SK-N-MC (cell line): Measurements from ENCODE around the gene TPGS1.

Experiments
- DNase-seq: peaks from one replicate; pipeline ENCODE4 v3.0.0-alpha.2; 2011; ENCODE audit warnings: low read depth, low spot score
- H3K27ac ChIP-seq: fragments of 200-600 bp; sonication (generic); 2 replicates; pipeline ENCODE4 v1.5.1; 2016; ENCODE audit warnings: mixed run types
- H3K36me3 ChIP-seq: fragments of 200-600 bp; sonication (generic); 2 replicates; pipeline ENCODE4 v1.6.1; 2017; ENCODE audit warnings: antibody characterized with exemption, low read length, mixed read lengths; ENCODE audit not compliant: insufficient read depth
- H3K4me3 ChIP-seq: fragments of 200-600 bp; sonication (generic); 2 replicates; pipeline ENCODE4 v1.5.1; 2016
- H3K9ac ChIP-seq: fragments of 200-600 bp; sonication (generic); 2 replicates; pipeline ENCODE4 v1.8.0; 2017; ENCODE audit warnings: mixed run types, mixed read lengths; ENCODE audit not compliant: insufficient read length
- H3K9me3 ChIP-seq: fragments of 200-600 bp; sonication (generic); 2 replicates; pipeline ENCODE4 v1.6.1; 2017; ENCODE audit warnings: low read depth, mild to moderate bottlenecking, antibody characterized with exemption, low read length, moderate library complexity, mixed read lengths
- EZH2 ChIP-seq: fragments of 200-600 bp; sonication (generic); IDR thresholded peaks from one replicate; pipeline ENCODE4 v1.6.1; 2017; ENCODE audit warnings: antibody characterized with exemption
- FOXP2 ChIP-seq: optimal IDR thresholded peaks from 2 replicates; pipeline ENCODE3; 2011; ENCODE audit warnings: mild to moderate bottlenecking, moderate library complexity; ENCODE audit not compliant: insufficient read depth; ENCODE audit errors: extremely low read length, control extremely low read depth
- POLR2AphosphoS5 ChIP-seq: IDR thresholded peaks from 2 replicates; pipeline ENCODE4 v1.6.1; 2012; ENCODE audit warnings: mild to moderate bottlenecking, low read depth, low read length, borderline replicate concordance

TPGS1 gene

DNA sequence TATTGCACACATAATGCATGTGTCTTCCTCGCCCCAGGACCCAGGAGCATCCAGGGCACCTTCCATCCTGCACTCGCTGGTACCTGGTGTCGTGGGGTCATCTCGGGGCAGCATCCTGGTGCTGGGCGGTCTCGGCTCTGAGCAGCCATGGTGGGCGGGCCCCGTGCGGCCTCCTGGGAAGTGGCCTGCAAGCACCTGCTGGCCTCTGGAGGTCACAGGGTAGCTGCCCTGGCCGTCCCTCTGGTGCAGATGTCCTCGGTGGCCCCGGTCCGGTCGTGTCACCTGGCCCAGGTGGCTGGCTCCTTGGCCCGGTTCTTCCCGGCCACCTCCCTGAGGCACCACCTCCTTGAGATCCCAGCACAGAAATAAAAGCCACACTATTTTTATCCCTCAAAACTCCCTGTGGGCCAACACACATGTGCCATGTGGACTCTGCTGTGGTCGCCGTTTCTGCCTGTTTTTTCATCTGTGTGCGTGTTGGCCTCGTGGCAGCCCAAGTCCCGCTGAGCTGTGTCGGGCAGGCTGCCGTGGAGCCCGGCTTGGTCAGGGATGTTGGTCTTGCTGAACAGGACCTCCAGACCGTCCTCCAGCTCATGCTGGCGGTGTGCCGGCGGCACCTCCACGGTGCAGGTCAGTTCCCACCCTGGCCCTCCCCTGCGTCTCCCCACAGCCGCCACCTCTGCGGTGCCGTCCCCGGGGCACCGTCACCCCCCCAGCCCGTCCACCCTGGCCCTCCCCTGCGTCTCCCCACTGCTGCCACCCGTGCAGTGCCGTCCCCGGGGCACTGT is 31.5 kb downstream of the TPGS1 start:
- DNase-seq: no peak
- peaks cover 16% of the 10 kb centered on the region; the same call in 1 of the 2 replicates for H3K36me3 ChIP-seq
- no peak overlapping the region for H3K4me3 ChIP-seq
- no peak overlapping the region for H3K27ac ChIP-seq
- no peaks in the 10 kb centered on the region for H3K9me3 ChIP-seq
- no peak overlapping the region for H3K9ac ChIP-seq
- TF ChIP-seq EZH2 (no peak), POLR2AphosphoS5 (no peak), FOXP2 (no peak)

GRCh38 chr19:539429-540030 is 32.2 kb downstream of the TPGS1 start:
- Histone ChIP-seq H3K4me3 (no peak overlapping the region), H3K27ac (no peak overlapping the region), H3K9me3 (no peaks in the 10 kb centered on the region), H3K9ac (no peak overlapping the region), H3K36me3 (peaks cover 16% of the 10 kb centered on the region; the same call in 1 of the 2 replicates)
- TF ChIP-seq EZH2 (no peak), POLR2AphosphoS5 (no peak), FOXP2 (no peak)
- no peak for DNase-seq

- no peak for DNase-seq
- no peak for TF ChIP-seq EZH2
- no peak for TF ChIP-seq POLR2AphosphoS5
- no peak for TF ChIP-seq FOXP2
- Histone ChIP-seq H3K4me3 (no peak overlapping the region), H3K27ac (no peak overlapping the region), H3K9ac (no peak overlapping the region), H3K9me3 (no peaks in the 10 kb centered on the region), H3K36me3 (peaks cover 15% of the 10 kb centered on the region; the same call in 1 of the 2 replicates)
Measured at GRCh38 chr19:540867-541637, 33.8 kb downstream of the TPGS1 start.

GRCh38 chr19:541699-542098 is 34.4 kb downstream of the TPGS1 start:
- no peak overlapping the region for H3K9ac ChIP-seq
- no peaks in the 10 kb centered on the region for H3K9me3 ChIP-seq
- DNase-seq: no peak
- H3K27ac ChIP-seq: no peak overlapping the region
- TF ChIP-seq FOXP2: no peak
- no peak for TF ChIP-seq POLR2AphosphoS5
- no peak for TF ChIP-seq EZH2
- H3K36me3 ChIP-seq: peaks cover 8% of the 10 kb centered on the region; the same call in 1 of the 2 replicates
- H3K4me3 ChIP-seq: no peak overlapping the region

DNA sequence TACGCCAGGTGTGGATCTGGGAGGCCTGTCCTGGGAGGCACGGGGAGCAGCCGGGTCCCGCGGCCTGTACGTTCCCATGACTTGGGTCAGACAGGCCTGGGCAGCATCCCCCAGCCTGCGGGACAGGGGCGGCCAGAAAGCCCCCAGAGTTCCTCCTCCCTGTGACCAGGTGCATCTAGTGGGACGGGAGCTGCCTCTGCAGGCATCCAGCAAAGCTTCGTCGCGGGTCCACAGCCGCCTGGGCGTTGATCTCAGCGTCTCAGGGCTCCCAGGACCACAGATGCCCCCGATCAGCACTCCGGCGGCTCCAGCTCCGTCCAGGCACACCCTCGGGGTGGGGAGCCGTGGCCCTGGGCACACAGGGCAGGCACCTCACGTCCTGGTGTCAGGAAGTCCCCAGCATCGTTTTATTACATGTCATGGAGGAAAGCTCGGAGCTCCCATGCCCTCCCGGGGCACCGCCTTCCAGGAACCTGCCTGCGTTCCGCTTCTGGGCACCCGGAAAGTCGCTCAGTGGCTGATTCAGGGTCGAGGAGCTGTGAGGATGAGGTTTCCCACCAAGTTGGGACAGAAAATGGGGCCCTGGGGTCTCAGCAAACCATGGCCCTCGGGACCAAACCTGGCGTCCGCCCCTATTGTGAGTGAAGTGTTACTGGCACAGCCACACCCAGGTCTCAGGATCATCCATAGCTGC is 35.0 kb downstream of the TPGS1 start:
- TF ChIP-seq POLR2AphosphoS5: no peak
- TF ChIP-seq FOXP2: no peak
- TF ChIP-seq EZH2: no peak
- no peak for DNase-seq
- Histone ChIP-seq H3K36me3 (peaks cover 5% of the 10 kb centered on the region; the same call in 1 of the 2 replicates), H3K9me3 (no peaks in the 10 kb centered on the region), H3K4me3 (no peak overlapping the region), H3K9ac (no peak overlapping the region), H3K27ac (no peak overlapping the region)

DNA sequence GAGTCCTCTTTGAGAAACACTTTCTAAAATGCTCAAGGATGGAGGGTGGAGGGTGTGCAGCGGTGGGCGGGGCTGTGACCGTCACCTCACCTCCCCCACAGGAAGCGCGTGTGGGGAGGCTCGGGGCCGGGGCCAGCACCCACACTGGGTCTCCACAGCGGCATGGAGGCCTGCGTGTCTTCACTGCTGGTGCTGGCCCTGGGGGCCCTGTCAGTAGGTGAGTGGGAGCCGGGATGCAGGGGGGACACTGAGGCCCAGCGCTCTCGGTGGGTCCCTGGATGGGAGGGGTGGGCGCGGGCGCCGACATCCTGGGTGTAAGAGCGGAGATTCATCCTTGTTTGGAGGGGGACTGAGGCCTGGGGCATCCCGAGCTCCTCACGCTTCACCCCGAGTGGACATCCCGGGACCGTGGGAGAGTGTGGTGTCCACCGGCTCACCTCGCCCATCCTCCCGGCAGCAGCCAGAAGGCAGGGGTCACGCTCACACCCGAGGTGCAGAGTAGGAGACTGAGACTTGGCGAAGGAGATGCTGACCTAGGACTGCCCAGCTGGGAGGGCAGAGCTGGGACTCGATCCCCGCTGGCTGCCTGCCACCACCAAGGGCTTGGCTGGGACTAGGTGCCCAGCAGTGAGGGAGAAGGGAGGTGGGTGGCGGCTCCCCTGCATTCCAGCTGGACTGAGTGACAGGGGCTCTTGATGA is 36.8 kb downstream of the TPGS1 start, which contains the start of gene GZMM:
TSS of gene GZMM (plus strand) at position 144 of the 699 bp plus-strand sequence. CDS start at position 163, 19 bp downstream.
- TF ChIP-seq POLR2AphosphoS5 (peak; percentile 49; the same call in 1 of the 2 replicates), EZH2 (no peak), FOXP2 (no peak)
- DNase-seq: no peak
- Histone ChIP-seq H3K9ac (no peak within 1 kb of the TSS), H3K27ac (no peak within 1 kb of the TSS), H3K9me3 (no peaks in the 10 kb centered on the region), H3K36me3 (no peaks in the 10 kb centered on the region; the same call in 1 of the 2 replicates), H3K4me3 (peak within 1 kb of the TSS; percentile 48)

DNA sequence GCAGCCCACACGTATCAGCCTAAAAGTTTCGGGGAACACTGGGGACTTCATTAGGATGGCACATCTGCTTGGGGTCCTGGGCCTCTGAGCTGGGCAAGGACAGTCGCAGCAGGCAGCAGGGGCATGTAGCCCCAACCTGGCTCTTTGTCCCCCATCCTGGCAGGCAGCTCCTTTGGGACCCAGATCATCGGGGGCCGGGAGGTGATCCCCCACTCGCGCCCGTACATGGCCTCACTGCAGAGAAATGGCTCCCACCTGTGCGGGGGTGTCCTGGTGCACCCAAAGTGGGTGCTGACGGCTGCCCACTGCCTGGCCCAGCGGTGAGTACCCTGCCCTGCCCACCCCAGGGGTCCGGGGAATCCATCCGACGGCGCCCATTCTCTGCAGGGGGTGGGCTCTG is 39.8 kb downstream of the TPGS1 start:
- Histone ChIP-seq H3K36me3 (no peaks in the 10 kb centered on the region), H3K4me3 (no peak overlapping the region), H3K27ac (no peak overlapping the region), H3K9me3 (no peaks in the 10 kb centered on the region), H3K9ac (no peak overlapping the region)
- no peak for TF ChIP-seq EZH2
- TF ChIP-seq FOXP2: no peak
- no peak for TF ChIP-seq POLR2AphosphoS5
- DNase-seq: no peak
